GM18861 (cell line): ENCODE measurements around the gene LHX3.
"Not testable (repeated sequence)": the region's sequence is repeated elsewhere in the genome, so short reads cannot be mapped to it uniquely, and the experiment has no call there.

Source experiments
- ATAC-seq: cut with Tn5 transposase; IDR thresholded peaks from one replicate; pipeline ENCODE4 v1.9.1; 2021; ENCODE audit not compliant: unreplicated experiment

LHX3 gene

GRCh38 chr9:136156209-136157120 is 48.5 kb downstream of the LHX3 start:
- no peak for ATAC-seq

GRCh38 chr9:136155576-136155975 is 49.4 kb downstream of the LHX3 start:
- ATAC-seq, result no peak

- ATAC-seq, result no peak
These were observed 50.0 kb downstream of the LHX3 start for GRCh38 chr9:136154943-136155342.

- no peak for ATAC-seq
These were observed 51.4 kb downstream of the LHX3 start for GRCh38 chr9:136153381-136154065.

- no peak for ATAC-seq
These were observed 52.0 kb downstream of the LHX3 start for GRCh38 chr9:136152931-136153330.

GRCh38 chr9:136152543-136152866 is 52.4 kb downstream of the LHX3 start:
- no peak for ATAC-seq

GRCh38 chr9:136151848-136152542 is 52.9 kb downstream of the LHX3 start:
- ATAC-seq, result no peak

- no peak for ATAC-seq
These were observed 53.6 kb downstream of the LHX3 start for GRCh38 chr9:136151214-136151804.

GRCh38 chr9:136150664-136151213 is 54.2 kb downstream of the LHX3 start:
- not testable (repeated sequence) for ATAC-seq

GRCh38 chr9:136149853-136150252 is 55.1 kb downstream of the LHX3 start:
- no peak for ATAC-seq

- no peak for ATAC-seq
These were observed 55.6 kb downstream of the LHX3 start for GRCh38 chr9:136149337-136149736.

GRCh38 chr9:136148766-136149165 is 56.2 kb downstream of the LHX3 start:
- ATAC-seq, result no peak

- no peak for ATAC-seq
These were observed 56.8 kb downstream of the LHX3 start for GRCh38 chr9:136147890-136148714.

- no peak for ATAC-seq
These were observed 57.7 kb downstream of the LHX3 start for GRCh38 chr9:136147038-136147889.
